WERI-Rb-1 (cell line): Measurements from ENCODE around the gene JAG1.
"Not testable (repeated sequence)": the region's sequence is repeated elsewhere in the genome, so short reads cannot be mapped to it uniquely, and the experiment has no call there.

Experiments
- DNase-seq: peaks from one replicate; pipeline ENCODE4 v3.0.0-alpha.2; 2020
- H3K27ac ChIP-seq: fragments of 250-450 bp; sonication (Bioruptor Pico); 2 replicates; pipeline ENCODE4 v1.5.1; 2020; ENCODE audit warnings: mild to moderate bottlenecking, moderate library complexity
- H3K27me3 ChIP-seq: fragments of 250-450 bp; sonication (Bioruptor Pico); 2 replicates; pipeline ENCODE4 v1.5.1; 2021; ENCODE audit warnings: mild to moderate bottlenecking, low read depth, moderate library complexity; ENCODE audit not compliant: insufficient read depth, severe bottlenecking
- H3K36me3 ChIP-seq: fragments of 250-450 bp; sonication (Bioruptor Pico); 2 replicates; pipeline ENCODE4 v1.5.1; 2020; ENCODE audit warnings: mild to moderate bottlenecking, moderate library complexity
- H3K4me3 ChIP-seq: 2 replicates; pipeline ENCODE4 v1.5.1; 2011; ENCODE audit warnings: low read depth, mild to moderate bottlenecking, control low read depth, low read length
- H3K9me3 ChIP-seq: fragments of 250-450 bp; sonication (Bioruptor Pico); 2 replicates; pipeline ENCODE4 v1.5.1; 2021; ENCODE audit warnings: mild to moderate bottlenecking, moderate library complexity; ENCODE audit not compliant: severe bottlenecking
- CTCF ChIP-seq: IDR thresholded peaks from 2 replicates; pipeline ENCODE4 v1.5.1; 2011; ENCODE audit warnings: low read depth, mild to moderate bottlenecking, control low read depth, inconsistent platforms, low read length

Gene JAG1

GRCh38 chr20:10622657-10623418, 51.0 kb downstream of the JAG1 start:
- no peaks in the 10 kb centered on the region for H3K27me3 ChIP-seq
- H3K9me3 ChIP-seq: no peaks in the 10 kb centered on the region
- H3K36me3 ChIP-seq: no peaks in the 10 kb centered on the region
- H3K4me3 ChIP-seq: no peak overlapping the region
- H3K27ac ChIP-seq: no peak overlapping the region
- DNase-seq: no peak
- no peak for TF ChIP-seq CTCF

GRCh38 chr20:10621149-10621548, 52.6 kb downstream of the JAG1 start:
- H3K27me3 ChIP-seq: no peaks in the 10 kb centered on the region
- TF ChIP-seq CTCF: no peak
- H3K27ac ChIP-seq: no peak overlapping the region
- H3K9me3 ChIP-seq: no peaks in the 10 kb centered on the region
- H3K4me3 ChIP-seq: no peak overlapping the region
- DNase-seq: no peak
- H3K36me3 ChIP-seq: no peaks in the 10 kb centered on the region

GRCh38 chr20:10619427-10619826, 54.4 kb downstream of the JAG1 start:
- no peak for TF ChIP-seq CTCF
- H3K4me3 ChIP-seq: no peak overlapping the region
- no peaks in the 10 kb centered on the region for H3K27me3 ChIP-seq
- no peak overlapping the region for H3K27ac ChIP-seq
- DNase-seq: no peak
- no peaks in the 10 kb centered on the region for H3K9me3 ChIP-seq
- H3K36me3 ChIP-seq: no peaks in the 10 kb centered on the region

GRCh38 chr20:10618611-10619245, 55.1 kb downstream of the JAG1 start:
- Histone ChIP-seq H3K36me3 (no peaks in the 10 kb centered on the region), H3K9me3 (no peaks in the 10 kb centered on the region), H3K4me3 (no peak overlapping the region), H3K27ac (no peak overlapping the region), H3K27me3 (no peaks in the 10 kb centered on the region)
- DNase-seq: no peak
- TF ChIP-seq CTCF: no peak

GRCh38 chr20:10617549-10618133, 56.2 kb downstream of the JAG1 start:
- not testable (repeated sequence) for H3K36me3 ChIP-seq, DNase-seq, H3K27ac ChIP-seq, H3K9me3 ChIP-seq, H3K4me3 ChIP-seq, H3K27me3 ChIP-seq

- no peak for TF ChIP-seq CTCF
- no peaks in the 10 kb centered on the region for H3K36me3 ChIP-seq
- H3K4me3 ChIP-seq: no peak overlapping the region
- H3K27ac ChIP-seq: no peak overlapping the region
- H3K27me3 ChIP-seq: no peaks in the 10 kb centered on the region
- H3K9me3 ChIP-seq: no peaks in the 10 kb centered on the region
- DNase-seq: no peak
These were observed 57.6 kb downstream of the JAG1 start for GRCh38 chr20:10616212-10616611.
